GM12878 (cell line): ENCODE results near the gene AKAP13. TPM values are rescaled to one million over a fixed set of nuclear protein-coding genes. Genes with fewer than 3 reads are reported as not detected.

Source experiments
- ATAC-seq: fragments of 200-7000 bp; cut with Tn5 transposase; 3 replicates; pipeline ENCODE4 v1.9.1; 2020; ENCODE audit warnings: mild to moderate bottlenecking, moderate library complexity
- BruUV-seq: library from RNA; stranded (reverse); fragments of 400-500 nt; replicated peaks from 2 replicates; lab custom pipeline; 2021; lab: Mats Ljungman, UMichigan
- CTCF ChIA-PET: fragments of 300-600 bp; sonication (Branson Sonifier 250); formaldehyde crosslinking; extraction: SDS; loops from one replicate; lab custom pipeline; 2021; ENCODE audit warnings: inconsistent platforms; lab: Yijun Ruan, JAX
- POLR2A ChIA-PET: fragments of 350-600 bp; formaldehyde crosslinking; extraction: SDS; loops from one replicate; lab custom pipeline; 2021; ENCODE audit warnings: inconsistent platforms; lab: Charles Lee
- RAD21 ChIA-PET: fragments of 300-600 bp; sonication (Branson Sonifier 250); formaldehyde crosslinking; loops from one replicate; lab custom pipeline; 2023; ENCODE audit warnings: antibody characterized with exemption; ENCODE audit not compliant: unreplicated experiment; lab: Charles Lee
- SMC1A ChIA-PET: fragments of 300-600 bp; sonication (Branson Sonifier 250); formaldehyde crosslinking; loops from one replicate; lab custom pipeline; 2023; ENCODE audit not compliant: unreplicated experiment, uncharacterized antibody; lab: Charles Lee
- DNase-seq: peaks from one replicate; pipeline ENCODE4 v3.0.0-alpha.2; 2011; ENCODE audit warnings: low read depth, low spot score
- FAIRE-seq: peaks from 3 replicates; lab custom pipeline; 2011; peaks lifted over from hg19 to GRCh38; lab: Jason Lieb, UNC
- H2AFZ ChIP-seq: 2 replicates; pipeline ENCODE4 v1.6.0; 2011; ENCODE audit warnings: low read depth, low read length, control low read depth; ENCODE audit not compliant: control insufficient read depth
- H3K27ac ChIP-seq: 2 replicates; pipeline ENCODE4 v1.5.1; 2011; ENCODE audit warnings: control low read depth; ENCODE audit not compliant: control insufficient read depth, insufficient read depth
- H3K27me3 ChIP-seq, 2 experiments: replicated peaks in 1 of 2; 2 replicates each; pipeline versions ENCODE4 v1.6.0 to v1.6.1; 2011; ENCODE audit warnings: low read length in 1 of 2; ENCODE audit not compliant: control insufficient read depth in 2 of 2, insufficient read depth in 2 of 2
- H3K36me3 ChIP-seq, 2 experiments: 2 replicates each; pipeline ENCODE4 v1.5.1; 2011; ENCODE audit warnings: low read length in 1 of 2; ENCODE audit not compliant: control insufficient read depth in 2 of 2, insufficient read depth in 2 of 2
- H3K4me1 ChIP-seq: 2 replicates; pipeline ENCODE4 v1.6.1; 2011; ENCODE audit warnings: mild to moderate bottlenecking, low read length, moderate library complexity, mixed read lengths; ENCODE audit not compliant: control insufficient read depth, insufficient read depth
- H3K4me2 ChIP-seq: 2 replicates; pipeline ENCODE4 v1.6.0; 2011; ENCODE audit warnings: control low read depth; ENCODE audit not compliant: control insufficient read depth, insufficient read depth
- H3K4me3 ChIP-seq: fragments of 200-600 bp; sonication (generic); 2 replicates; pipeline ENCODE4 v1.5.1; 2016
- H3K79me2 ChIP-seq: 2 replicates; pipeline ENCODE4 v1.6.0; 2011; ENCODE audit warnings: low read length; ENCODE audit not compliant: control insufficient read depth, insufficient read depth
- H3K9ac ChIP-seq: 2 replicates; pipeline ENCODE4 v1.8.0; 2011; ENCODE audit warnings: low read length, control low read depth, mixed read lengths; ENCODE audit not compliant: control insufficient read depth, insufficient read depth
- H3K9me3 ChIP-seq: replicated peaks from 3 replicates; pipeline ENCODE4 v1.5.1; 2011; ENCODE audit warnings: mild to moderate bottlenecking, low read length; ENCODE audit not compliant: control insufficient read depth, insufficient read depth
- H4K20me1 ChIP-seq: 2 replicates; pipeline ENCODE4 v1.6.0; 2011; ENCODE audit not compliant: control insufficient read depth, insufficient read depth
- WGBS: methylation state at CpG from one replicate; pipeline ENCODE4 v1.1.6; 2016; ENCODE audit warnings: low lambda C conversion rate; ENCODE audit not compliant: insufficient replicate concordance, insufficient coverage; ENCODE audit errors: missing lambda C conversion rate; 5-methylcytosine and 5-hydroxymethylcytosine counted together
- in situ Hi-C: fragments of 300-500 bp; cut with MboI; formaldehyde crosslinking; loops from 9 replicates; pipeline ENCODE4 v1.14.3; 2018; ENCODE audit warnings: mixed read lengths
- intact Hi-C: fragments of 100-400 bp; cut with micrococcal nuclease; formaldehyde crosslinking; loops from one replicate; pipeline ENCODE4 v1.14.2; 2022; ENCODE audit not compliant: unreplicated experiment
- polyA plus RNA-seq, 11 experiments: library from polyadenylated mRNA; depleted of rRNA in 4 of 11; unstranded in 6 of 11; stranded (reverse) in 5 of 11; fragments of >200 nt; fragmentation: Nextera tagmentation in 4 of 11; fragmentation: Illumina TruSeq in 1 of 11; extraction: Ambion mirVana in 4 of 11; extraction: Trizol in 1 of 11; gene quantifications; 1 replicate in 1 of 11; 2 replicates in 10 of 11; pipeline versions ENCODE4 v1.2.1 to v1.2.3, GENCODE V29; 2011 to 2016; ENCODE audit warnings: inconsistent platforms in 2 of 11, missing spikeins in 2 of 11, low read depth in 1 of 11
- total RNA-seq, 4 experiments: library from RNA; depleted of rRNA in 3 of 4; stranded (reverse); fragments of >200 nt in 3 of 4; fragmentation: Illumina TruSeq in 1 of 4; extraction: Trizol in 1 of 4; gene quantifications; 2 replicates each; pipeline versions ENCODE4 v1.2.1 to v1.2.3, GENCODE V29; 2013 to 2021
- TF ChIP-seq, protein P1 (sequence below): fragments of 450-650 bp; IDR thresholded peaks from 2 replicates; pipeline ENCODE4 v1.6.1; 2017; ENCODE audit warnings: mild to moderate bottlenecking, low read depth, inconsistent platforms; ENCODE audit not compliant: poor library complexity, severe bottlenecking
- TF ChIP-seq, protein P2 (sequence below): IDR thresholded peaks from 2 replicates; pipeline ENCODE4 v1.6.1; 2011; ENCODE audit warnings: borderline replicate concordance, low read depth, mild to moderate bottlenecking, moderate library complexity, mixed read lengths, low read length; ENCODE audit not compliant: insufficient read depth; ENCODE audit errors: extremely low read length
- TF ChIP-seq, protein P3 (sequence below): fragments of 450-650 bp; IDR thresholded peaks from 2 replicates; pipeline ENCODE4 v1.6.1; 2017; ENCODE audit warnings: mild to moderate bottlenecking, moderate library complexity

Gene AKAP13
- total and polyA plus RNA-seq, 10 of the 15 experiments (the other 5 are each of a cell fraction or from before 2014, with no cell fraction given), result 14.4 to 74.9 (median 55.1) TPM

- SMC1A ChIA-PET, result interaction anchor here (0.6 to 9.5 kb wide), 17 partner anchors 13 to 953 kb away, joined by 3 to 311 read pairs (median 4); no protein-coding TSS in a partner anchor
- Histone ChIP-seq H3K79me2 (peaks cover 48% of the 10 kb centered on the region), H3K27me3 (no peaks in the 10 kb centered on the region), H3K9ac (peak overlapping the region; percentile 92; the same call in 1 of the 2 replicates), H3K4me1 (peaks cover 62% of the 10 kb centered on the region), H3K4me2 (peak overlapping the region; percentile 89; the same call in 1 of the 2 replicates), H3K27ac (peak overlapping the region; percentile 97), H3K4me3 (0 out of 2 replicates have a peak overlapping the region, but pooled peaks have one; percentile 4), H3K36me3 (peaks cover 0 to 5% of the 10 kb centered on the region in 2 experiments; a peak in 2 of 4 replicates), H4K20me1 (no peaks in the 10 kb centered on the region), H3K9me3 (no peaks in the 10 kb centered on the region), H2AFZ (no peak overlapping the region)
- RAD21 ChIA-PET, result interaction anchor here (0.5 to 8.0 kb wide), 12 partner anchors 14 to 396 kb away, joined by 3 to 173 read pairs (median 11); no protein-coding TSS in a partner anchor
- no peak for FAIRE-seq
- 0% methylated on average over 3 of the region's 3 CpGs for WGBS
- no peak for ATAC-seq
- intact Hi-C loops, result no loop called here
- in situ Hi-C loops, result no loop called here
- TF ChIP-seq, protein P1, sequence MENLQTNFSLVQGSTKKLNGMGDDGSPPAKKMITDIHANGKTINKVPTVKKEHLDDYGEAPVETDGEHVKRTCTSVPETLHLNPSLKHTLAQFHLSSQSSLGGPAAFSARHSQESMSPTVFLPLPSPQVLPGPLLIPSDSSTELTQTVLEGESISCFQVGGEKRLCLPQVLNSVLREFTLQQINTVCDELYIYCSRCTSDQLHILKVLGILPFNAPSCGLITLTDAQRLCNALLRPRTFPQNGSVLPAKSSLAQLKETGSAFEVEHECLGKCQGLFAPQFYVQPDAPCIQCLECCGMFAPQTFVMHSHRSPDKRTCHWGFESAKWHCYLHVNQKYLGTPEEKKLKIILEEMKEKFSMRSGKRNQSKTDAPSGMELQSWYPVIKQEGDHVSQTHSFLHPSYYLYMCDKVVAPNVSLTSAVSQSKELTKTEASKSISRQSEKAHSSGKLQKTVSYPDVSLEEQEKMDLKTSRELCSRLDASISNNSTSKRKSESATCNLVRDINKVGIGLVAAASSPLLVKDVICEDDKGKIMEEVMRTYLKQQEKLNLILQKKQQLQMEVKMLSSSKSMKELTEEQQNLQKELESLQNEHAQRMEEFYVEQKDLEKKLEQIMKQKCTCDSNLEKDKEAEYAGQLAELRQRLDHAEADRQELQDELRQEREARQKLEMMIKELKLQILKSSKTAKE, result no peak
- TF ChIP-seq, protein P2, sequence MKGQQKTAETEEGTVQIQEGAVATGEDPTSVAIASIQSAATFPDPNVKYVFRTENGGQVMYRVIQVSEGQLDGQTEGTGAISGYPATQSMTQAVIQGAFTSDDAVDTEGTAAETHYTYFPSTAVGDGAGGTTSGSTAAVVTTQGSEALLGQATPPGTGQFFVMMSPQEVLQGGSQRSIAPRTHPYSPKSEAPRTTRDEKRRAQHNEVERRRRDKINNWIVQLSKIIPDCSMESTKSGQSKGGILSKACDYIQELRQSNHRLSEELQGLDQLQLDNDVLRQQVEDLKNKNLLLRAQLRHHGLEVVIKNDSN, result no peak
- TF ChIP-seq, protein P3, sequence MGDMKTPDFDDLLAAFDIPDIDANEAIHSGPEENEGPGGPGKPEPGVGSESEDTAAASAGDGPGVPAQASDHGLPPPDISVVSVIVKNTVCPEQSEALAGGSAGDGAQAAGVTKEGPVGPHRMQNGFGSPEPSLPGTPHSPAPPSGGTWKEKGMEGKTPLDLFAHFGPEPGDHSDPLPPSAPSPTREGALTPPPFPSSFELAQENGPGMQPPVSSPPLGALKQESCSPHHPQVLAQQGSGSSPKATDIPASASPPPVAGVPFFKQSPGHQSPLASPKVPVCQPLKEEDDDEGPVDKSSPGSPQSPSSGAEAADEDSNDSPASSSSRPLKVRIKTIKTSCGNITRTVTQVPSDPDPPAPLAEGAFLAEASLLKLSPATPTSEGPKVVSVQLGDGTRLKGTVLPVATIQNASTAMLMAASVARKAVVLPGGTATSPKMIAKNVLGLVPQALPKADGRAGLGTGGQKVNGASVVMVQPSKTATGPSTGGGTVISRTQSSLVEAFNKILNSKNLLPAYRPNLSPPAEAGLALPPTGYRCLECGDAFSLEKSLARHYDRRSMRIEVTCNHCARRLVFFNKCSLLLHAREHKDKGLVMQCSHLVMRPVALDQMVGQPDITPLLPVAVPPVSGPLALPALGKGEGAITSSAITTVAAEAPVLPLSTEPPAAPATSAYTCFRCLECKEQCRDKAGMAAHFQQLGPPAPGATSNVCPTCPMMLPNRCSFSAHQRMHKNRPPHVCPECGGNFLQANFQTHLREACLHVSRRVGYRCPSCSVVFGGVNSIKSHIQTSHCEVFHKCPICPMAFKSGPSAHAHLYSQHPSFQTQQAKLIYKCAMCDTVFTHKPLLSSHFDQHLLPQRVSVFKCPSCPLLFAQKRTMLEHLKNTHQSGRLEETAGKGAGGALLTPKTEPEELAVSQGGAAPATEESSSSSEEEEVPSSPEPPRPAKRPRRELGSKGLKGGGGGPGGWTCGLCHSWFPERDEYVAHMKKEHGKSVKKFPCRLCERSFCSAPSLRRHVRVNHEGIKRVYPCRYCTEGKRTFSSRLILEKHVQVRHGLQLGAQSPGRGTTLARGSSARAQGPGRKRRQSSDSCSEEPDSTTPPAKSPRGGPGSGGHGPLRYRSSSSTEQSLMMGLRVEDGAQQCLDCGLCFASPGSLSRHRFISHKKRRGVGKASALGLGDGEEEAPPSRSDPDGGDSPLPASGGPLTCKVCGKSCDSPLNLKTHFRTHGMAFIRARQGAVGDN, result 0 out of 2 replicates have a peak, but pooled peaks have one; percentile 25
- POLR2A ChIA-PET, result interaction anchor here (0.6 to 7.6 kb wide), 8 partner anchors 15 to 327 kb away, joined by 3 to 217 read pairs (median 4); no protein-coding TSS in a partner anchor
- BruUV-seq, result no TSS peak
- DNase-seq, result no peak
- CTCF ChIA-PET, result interaction anchor here (1.5 to 9.1 kb wide), 7 partner anchors 11 to 106 kb away, joined by 3 to 93 read pairs (median 14); no protein-coding TSS in a partner anchor
These were observed 308.3 kb downstream of the AKAP13 start for GRCh38 chr15:85688711-85689110.
